H1 (cell line): ENCODE results near the gene UBE2D3. TPM values are rescaled to one million over a fixed set of nuclear protein-coding genes. Genes with fewer than 3 reads are reported as not detected.

Experiments used
- CTCF ChIA-PET: fragments of 300-600 bp; sonication (Branson Sonifier 250); formaldehyde crosslinking; loops from one replicate; lab custom pipeline; 2021; ENCODE audit not compliant: partially characterized antibody; lab: Charles Lee
- POLR2A ChIA-PET: fragments of 300-600 bp; sonication (Branson Sonifier 250); formaldehyde crosslinking; loops from one replicate; lab custom pipeline; 2021; ENCODE audit warnings: inconsistent platforms; ENCODE audit not compliant: partially characterized antibody; lab: Charles Lee
- DNase-seq, 2 experiments: peaks; one replicate each; pipeline versions ENCODE4 v3.0.0 to v3.0.0-alpha.2; 2010 to 2022; ENCODE audit warnings: low spot score in 2 of 2, low read depth in 1 of 2, mixed read lengths in 1 of 2
- FAIRE-seq: peaks from 2 replicates; lab custom pipeline; 2011; peaks lifted over from hg19 to GRCh38; lab: Jason Lieb, UNC
- H2AFZ ChIP-seq: 2 replicates; pipeline ENCODE4 v1.8.1; 2012; ENCODE audit warnings: low read length, inconsistent platforms
- H2AK5ac ChIP-seq: 2 replicates; pipeline ENCODE4 v1.6.1; 2013; ENCODE audit warnings: low read depth, low read length
- H2BK120ac ChIP-seq: replicated peaks from 2 replicates; pipeline ENCODE3; 2013; ENCODE audit warnings: low read depth, low read length, inconsistent platforms
- H2BK12ac ChIP-seq: 2 replicates; pipeline ENCODE4 v1.6.1; 2013; ENCODE audit warnings: low read depth, low read length
- H2BK15ac ChIP-seq: 2 replicates; pipeline ENCODE4 v1.6.1; 2013; ENCODE audit warnings: low read length
- H2BK20ac ChIP-seq: 2 replicates; pipeline ENCODE4 v1.6.1; 2013; ENCODE audit warnings: low read length
- H2BK5ac ChIP-seq: 2 replicates; pipeline ENCODE4 v1.6.1; 2013; ENCODE audit warnings: low read depth, low read length
- H3K14ac ChIP-seq: 2 replicates; pipeline ENCODE4 v1.6.1; 2013; ENCODE audit warnings: inconsistent platforms; ENCODE audit not compliant: insufficient read length
- H3K18ac ChIP-seq: 2 replicates; pipeline ENCODE4 v1.6.1; 2013; ENCODE audit warnings: low read length; ENCODE audit errors: extremely low read depth
- H3K23ac ChIP-seq: 2 replicates; pipeline ENCODE4 v1.6.1; 2013; ENCODE audit warnings: inconsistent platforms; ENCODE audit not compliant: insufficient read length
- H3K23me2 ChIP-seq: 2 replicates; pipeline ENCODE4 v1.6.1; 2013; ENCODE audit warnings: low read depth, low read length
- H3K27ac ChIP-seq: 2 replicates; pipeline ENCODE4 v1.6.1; 2011; ENCODE audit warnings: low read depth, low read length, inconsistent platforms
- H3K27me3 ChIP-seq, 4 experiments: replicated peaks in 1 of 4; 1 replicate in 1 of 4; 2 replicates in 3 of 4; pipeline versions ENCODE4 v1.6.1 to v1.8.1; 2011 to 2013; ENCODE audit warnings: low read length in 3 of 4, mild to moderate bottlenecking in 3 of 4, inconsistent platforms in 2 of 4, mixed read lengths in 2 of 4, moderate library complexity in 1 of 4; ENCODE audit not compliant: control insufficient read depth in 3 of 4, insufficient read depth in 3 of 4; ENCODE audit errors: extremely low read depth in 1 of 4
- H3K36me3 ChIP-seq, 4 experiments: 2 replicates each; pipeline versions ENCODE4 v1.6.1 to v1.8.1; 2011 to 2013; ENCODE audit warnings: mild to moderate bottlenecking in 4 of 4, low read length in 3 of 4, moderate library complexity in 2 of 4, control low read depth in 1 of 4, inconsistent platforms in 1 of 4; ENCODE audit not compliant: insufficient read depth in 4 of 4, control insufficient read depth in 2 of 4
- H3K4ac ChIP-seq: replicated peaks from 2 replicates; pipeline ENCODE3; 2013; ENCODE audit warnings: low read length, low read depth, mixed read lengths, inconsistent platforms; ENCODE audit not compliant: insufficient read length
- H3K4me1 ChIP-seq, 4 experiments: replicated peaks in 1 of 4; 1 replicate in 1 of 4; 2 replicates in 3 of 4; pipeline versions ENCODE4 v1.6.1 to v1.8.1; 2011 to 2013; ENCODE audit warnings: low read length in 3 of 4, inconsistent platforms in 2 of 4, mixed read lengths in 1 of 4; ENCODE audit not compliant: insufficient read depth in 4 of 4, control insufficient read depth in 3 of 4
- H3K4me2 ChIP-seq, 2 experiments: 2 replicates each; pipeline versions ENCODE4 v1.6.1 to v1.8.1; 2011 to 2013; ENCODE audit warnings: low read depth in 2 of 2, low read length in 2 of 2, control low read depth in 1 of 2, inconsistent platforms in 1 of 2, mild to moderate bottlenecking in 1 of 2; ENCODE audit not compliant: insufficient read depth in 1 of 2
- H3K4me3 ChIP-seq, 4 experiments: fragments of 200-600, 300-600 bp in 1 of 4; sonication (generic), shearing (Covaris generic), sonication (Bioruptor Twin) in 1 of 4; 2 replicates each; pipeline versions ENCODE4 v1.5.1 to v1.8.1; 2011 to 2016; ENCODE audit warnings: low read length in 4 of 4, low read depth in 3 of 4, control low read depth in 2 of 4, inconsistent platforms in 2 of 4, mild to moderate bottlenecking in 2 of 4, mixed read lengths in 1 of 4, moderate library complexity in 1 of 4; ENCODE audit not compliant: insufficient read depth in 2 of 4; ENCODE audit errors: extremely low read depth in 1 of 4
- H3K56ac ChIP-seq: replicated peaks from 2 replicates; pipeline ENCODE3; 2013; ENCODE audit warnings: low read depth, mild to moderate bottlenecking, mixed read lengths, low read length, inconsistent platforms; ENCODE audit not compliant: insufficient read length
- H3K79me1 ChIP-seq: 2 replicates; pipeline ENCODE4 v1.6.1; 2013; ENCODE audit warnings: low read depth, low read length, control low read depth
- H3K79me2 ChIP-seq, 2 experiments: 2 replicates each; pipeline versions ENCODE4 v1.6.1 to v1.8.1; 2012 to 2013; ENCODE audit warnings: low read length in 2 of 2, mild to moderate bottlenecking in 2 of 2, inconsistent platforms in 1 of 2; ENCODE audit not compliant: insufficient read depth in 2 of 2, control insufficient read depth in 1 of 2
- H3K9ac ChIP-seq, 4 experiments: replicated peaks in 1 of 4; 1 replicate in 1 of 4; 2 replicates in 3 of 4; pipeline versions ENCODE4 v1.6.1 to v1.8.1; 2011 to 2013; ENCODE audit warnings: low read depth in 3 of 4, low read length in 3 of 4, control low read depth in 2 of 4, mild to moderate bottlenecking in 2 of 4, moderate library complexity in 2 of 4, inconsistent platforms in 1 of 4; ENCODE audit errors: extremely low read depth in 1 of 4
- H3K9me3 ChIP-seq, 2 experiments: 2 replicates each; pipeline versions ENCODE4 v1.6.1 to v1.8.1; 2012 to 2013; ENCODE audit warnings: mild to moderate bottlenecking in 2 of 2, moderate library complexity in 2 of 2, control low read depth in 1 of 2, inconsistent platforms in 1 of 2, low read depth in 1 of 2, low read length in 1 of 2, mixed read lengths in 1 of 2; ENCODE audit not compliant: insufficient read depth in 2 of 2
- H4K20me1 ChIP-seq, 2 experiments: replicated peaks in 1 of 2; 2 replicates each; pipeline versions ENCODE3 to v1.8.1; 2011 to 2013; ENCODE audit warnings: inconsistent platforms in 2 of 2, low read length in 2 of 2, mild to moderate bottlenecking in 1 of 2; ENCODE audit not compliant: insufficient read depth in 2 of 2, control insufficient read depth in 1 of 2
- H4K5ac ChIP-seq: 2 replicates; pipeline ENCODE4 v1.6.1; 2013; ENCODE audit warnings: low read length, low read depth, mixed read lengths, inconsistent platforms; ENCODE audit not compliant: insufficient read length
- H4K8ac ChIP-seq: 2 replicates; pipeline ENCODE4 v1.8.0; 2013; ENCODE audit warnings: mild to moderate bottlenecking, moderate library complexity, low read length, inconsistent platforms; ENCODE audit not compliant: insufficient read depth; ENCODE audit errors: extremely low read depth
- H4K91ac ChIP-seq: replicated peaks from 2 replicates; pipeline ENCODE3; 2013; ENCODE audit warnings: low read length, mixed read lengths, inconsistent platforms; ENCODE audit not compliant: insufficient read length
- CREB1 ChIP-seq: IDR thresholded peaks from 2 replicates; pipeline ENCODE4 v1.6.1; 2012; ENCODE audit warnings: inconsistent platforms
- EP300 ChIP-seq, 2 experiments: IDR thresholded peaks; 1 replicate in 1 of 2; 2 replicates in 1 of 2; pipeline ENCODE4 v1.6.1; 2011 to 2012; ENCODE audit warnings: low read depth in 2 of 2, low read length in 2 of 2, mild to moderate bottlenecking in 2 of 2, borderline replicate concordance in 1 of 2, inconsistent platforms in 1 of 2, moderate library complexity in 1 of 2
- JUN ChIP-seq: IDR thresholded peaks from 2 replicates; pipeline ENCODE4 v1.6.1; 2011; ENCODE audit warnings: low read depth, mild to moderate bottlenecking, improper control_type of control experiment, low read length
- RFX5 ChIP-seq: IDR thresholded peaks from 2 replicates; pipeline ENCODE4 v1.6.1; 2011; ENCODE audit warnings: low read depth, low read length, improper control_type of control experiment, borderline replicate concordance
- RNF2 ChIP-seq: fragments of 200-900, 300-1000 bp; sonication (generic); IDR thresholded peaks from 2 replicates; pipeline ENCODE4 v1.7.1; 2016; ENCODE audit warnings: borderline replicate concordance, low read depth, mild to moderate bottlenecking, antibody characterized with exemption, low read length; ENCODE audit not compliant: poor library complexity, severe bottlenecking; ENCODE audit errors: missing control alignments
- SP2 ChIP-seq: IDR thresholded peaks from 2 replicates; pipeline ENCODE4 v1.6.1; 2012; ENCODE audit warnings: mild to moderate bottlenecking, low read length, inconsistent platforms
- SP4 ChIP-seq: IDR thresholded peaks from 2 replicates; pipeline ENCODE4 v1.6.1; 2012; ENCODE audit warnings: low read length, inconsistent platforms
- TEAD4 ChIP-seq: IDR thresholded peaks from 2 replicates; pipeline ENCODE4 v1.6.1; 2012; ENCODE audit warnings: low read depth, low read length, inconsistent platforms, mixed read lengths
- USF2 ChIP-seq: IDR thresholded peaks from 2 replicates; pipeline ENCODE4 v1.6.1; 2011; ENCODE audit warnings: low read length, improper control_type of control experiment
- WGBS, 2 experiments: shearing (Covaris generic) in 1 of 2; methylation state at CpG; one replicate each; pipeline versions ENCODE4 v1.1.6 to v1.1.7; 2013 to 2015; ENCODE audit warnings: low lambda C conversion rate in 2 of 2, mixed read lengths in 2 of 2, inconsistent platforms in 1 of 2, low coverage in 1 of 2, missing lambda C conversion rate in 1 of 2; ENCODE audit not compliant: insufficient replicate concordance in 2 of 2, insufficient coverage in 1 of 2, insufficient read length in 1 of 2; ENCODE audit errors: extremely low coverage in 1 of 2, missing lambda C conversion rate in 1 of 2; 5-methylcytosine and 5-hydroxymethylcytosine counted together
- polyA plus RNA-seq, 7 experiments: library from polyadenylated mRNA; depleted of rRNA in 3 of 7; stranded (reverse) in 5 of 7; unstranded in 2 of 7; fragments of >200 nt in 5 of 7; fragments of 200-250 nt in 2 of 7; gene quantifications; 1 replicate in 5 of 7; 2 replicates in 1 of 7; 4 replicates in 1 of 7; pipeline versions ENCODE4 v1.2.1 to v1.2.3, GENCODE V29; 2011 to 2013; ENCODE audit warnings: missing spikeins in 2 of 7, mixed read lengths in 2 of 7
- total RNA-seq: library from RNA; stranded (reverse); fragmentation: NEBNext Ultra II Directional; extraction: Animal tissue kit (Norgen Biotek cat#: 25700); gene quantifications from 2 replicates; pipeline ENCODE4 v1.2.1, GENCODE V29; 2021
- TF ChIP-seq, protein P1 (sequence below): IDR thresholded peaks from 2 replicates; pipeline ENCODE4 v1.6.1; 2011; ENCODE audit warnings: low read depth, mild to moderate bottlenecking, low read length; ENCODE audit not compliant: insufficient read depth

The UBE2D3 gene
- total and polyA plus RNA-seq, 2 of the 8 experiments (the other 6 are each of a cell fraction or from before 2014, with no cell fraction given), result 396 to 544 TPM

GRCh38 chr4:102819588-102820365 lies 7.6 kb downstream of the UBE2D3 start:
- WGBS, 2 experiments, result 92% methylated on average over 8 of the region's 8 CpGs; no CpG with 5 or more reads in 1 of the 2 experiments
- FAIRE-seq (peak; percentile 19), DNase-seq (no peak)
- Histone ChIP-seq H3K79me2 (peaks cover 85 to 100% of the 10 kb centered on the region in 2 experiments), H3K9me3 (no peaks in the 10 kb centered on the region), H3K27ac (no peak overlapping the region), H4K91ac (no peak overlapping the region), H3K4me3 (peak overlapping the region in 1 of 4 experiments; percentile 14; a peak in 1 of 8 replicates), H2BK12ac (no peak overlapping the region), H2BK5ac (no peak overlapping the region), H3K36me3 (peaks cover 0 to 29% (median 0%) of the 10 kb centered on the region in 4 experiments; a peak in 3 of 8 replicates), H2AFZ (no peak overlapping the region), H3K79me1 (no peaks in the 10 kb centered on the region), H2BK15ac (no peak overlapping the region), H2BK20ac (no peak overlapping the region), H3K9ac (no peak overlapping the region), H4K5ac (no peak overlapping the region), H2AK5ac (no peak overlapping the region), H4K20me1 (peaks cover 28 to 48% of the 10 kb centered on the region in 2 experiments), H3K56ac (no peak overlapping the region), H3K27me3 (no peaks in the 10 kb centered on the region), H3K4me2 (peak overlapping the region in 1 of 2 experiments; percentile 31; a peak in 3 of 4 replicates), H2BK120ac (no peak overlapping the region), H3K14ac (no peak overlapping the region), H3K4me1 (peaks cover 0 to 17% (median 6%) of the 10 kb centered on the region in 4 experiments; a peak in 5 of 7 replicates), H3K23me2 (no peaks in the 10 kb centered on the region), H3K18ac (no peak overlapping the region), H3K23ac (no peak overlapping the region), H4K8ac (no peak overlapping the region), H3K4ac (no peak overlapping the region)
- CTCF ChIA-PET, result no interaction called here
- POLR2A ChIA-PET, result interaction anchor here (0.6 to 11.9 kb wide), 7 partner anchors 5 to 1671 kb away, joined by 3 to 162 read pairs (median 4); partner anchors contain the start of genes CISD2, MANBA and UBE2D3
- no peak for TF ChIP-seq SP2
- TF ChIP-seq EP300 (IDR thresholded peaks at IDR 0.05; ENCODE audit: borderline replicate concordance in 1 of 2, low read depth in 2 of 2, low read length in 2 of 2), result no peak
- TF ChIP-seq, protein P1, sequence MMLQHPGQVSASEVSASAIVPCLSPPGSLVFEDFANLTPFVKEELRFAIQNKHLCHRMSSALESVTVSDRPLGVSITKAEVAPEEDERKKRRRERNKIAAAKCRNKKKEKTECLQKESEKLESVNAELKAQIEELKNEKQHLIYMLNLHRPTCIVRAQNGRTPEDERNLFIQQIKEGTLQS, result no peak
- no peak for TF ChIP-seq SP4
- no peak for TF ChIP-seq RNF2
- TF ChIP-seq JUN, result no peak
- TF ChIP-seq RFX5, result no peak
- TF ChIP-seq USF2, result no peak
- TF ChIP-seq CREB1, result no peak
- no peak for TF ChIP-seq TEAD4
